HG03571 (cell line): Measurements from ENCODE around the gene WNT3.
"Not testable (repeated sequence)": the region's sequence is repeated elsewhere in the genome, so short reads cannot be mapped to it uniquely, and the experiment has no call there.

Experiments used
- ATAC-seq: cut with Tn5 transposase; IDR thresholded peaks from one replicate; pipeline ENCODE4 v1.9.1; 2021; ENCODE audit not compliant: unreplicated experiment

Gene WNT3, protein sequence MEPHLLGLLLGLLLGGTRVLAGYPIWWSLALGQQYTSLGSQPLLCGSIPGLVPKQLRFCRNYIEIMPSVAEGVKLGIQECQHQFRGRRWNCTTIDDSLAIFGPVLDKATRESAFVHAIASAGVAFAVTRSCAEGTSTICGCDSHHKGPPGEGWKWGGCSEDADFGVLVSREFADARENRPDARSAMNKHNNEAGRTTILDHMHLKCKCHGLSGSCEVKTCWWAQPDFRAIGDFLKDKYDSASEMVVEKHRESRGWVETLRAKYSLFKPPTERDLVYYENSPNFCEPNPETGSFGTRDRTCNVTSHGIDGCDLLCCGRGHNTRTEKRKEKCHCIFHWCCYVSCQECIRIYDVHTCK

DNA sequence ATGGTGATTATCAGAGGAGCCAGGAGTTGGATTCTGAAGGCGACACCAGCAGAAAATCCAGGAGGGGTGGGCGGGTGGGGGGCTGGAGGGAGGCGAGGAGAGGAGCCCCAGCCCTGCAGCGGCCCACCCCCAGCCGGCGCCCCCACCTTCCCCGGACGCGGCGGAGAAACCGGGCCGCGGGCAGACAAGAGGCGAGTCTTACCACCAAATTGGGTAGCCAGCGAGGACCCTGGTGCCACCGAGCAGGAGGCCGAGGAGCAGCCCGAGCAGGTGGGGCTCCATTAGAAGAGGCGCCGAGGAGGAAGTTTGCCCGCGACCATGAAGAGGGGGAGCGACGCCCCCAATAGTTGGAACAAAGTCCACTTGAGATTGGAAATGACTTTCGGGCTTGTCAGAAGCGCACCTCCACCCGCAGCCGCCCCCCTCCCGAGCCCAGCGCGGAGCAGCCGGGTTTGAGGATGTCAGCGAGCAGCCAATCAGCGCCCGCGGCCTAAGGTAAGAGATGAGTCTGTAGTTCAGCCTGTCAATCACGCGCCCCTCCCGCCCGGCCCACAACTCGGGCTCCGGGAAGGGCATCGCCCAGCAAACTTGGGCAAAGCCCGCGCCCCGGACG, at the start of gene WNT3:
WNT3 (minus strand) TSS at position 377 of the 613 bp plus-strand sequence; CDS start at position 282, 95 bp downstream.
- ATAC-seq: no peak

DNA sequence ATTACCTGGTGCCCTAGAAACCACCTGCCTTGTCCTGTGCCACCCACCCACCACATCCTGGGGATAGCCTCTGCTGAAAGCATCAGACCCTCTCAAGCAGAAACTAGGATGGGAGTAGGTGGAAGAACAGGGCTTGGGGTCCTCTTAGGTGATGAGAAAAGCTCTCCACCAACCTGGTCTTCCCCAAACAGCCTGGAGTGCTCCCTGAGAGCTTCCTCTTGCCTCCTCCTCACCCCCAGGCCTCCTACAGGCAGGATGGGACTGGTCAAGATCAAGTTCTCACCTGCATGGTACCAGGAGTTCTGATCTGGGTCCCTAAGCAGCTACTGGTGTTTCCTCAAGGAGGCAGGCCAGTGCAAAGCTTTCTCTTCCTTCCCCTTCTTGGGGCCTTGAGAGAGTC, 48.3 kb upstream of the WNT3 start:
- no peak for ATAC-seq

DNA sequence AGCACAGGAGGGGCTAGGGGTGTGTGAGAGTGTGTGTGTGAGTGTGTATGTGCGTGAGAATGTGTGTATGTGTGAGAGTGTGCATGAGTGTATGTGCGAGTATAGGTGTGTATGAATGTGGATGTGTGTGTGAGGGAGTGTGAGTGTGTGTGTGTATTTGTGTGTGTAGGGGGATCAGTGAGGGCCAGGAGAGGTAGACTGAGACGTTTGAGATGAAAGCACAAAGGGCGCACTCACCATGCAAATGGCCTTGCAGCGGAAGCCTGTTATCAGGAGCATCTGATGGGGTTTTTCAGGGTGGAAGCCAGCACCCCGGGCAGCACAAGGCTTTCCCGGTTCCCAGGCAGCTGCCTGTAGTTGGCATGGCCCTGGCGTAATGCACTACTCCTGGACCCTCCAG, 47.8 kb upstream of the WNT3 start:
- no peak for ATAC-seq

DNA sequence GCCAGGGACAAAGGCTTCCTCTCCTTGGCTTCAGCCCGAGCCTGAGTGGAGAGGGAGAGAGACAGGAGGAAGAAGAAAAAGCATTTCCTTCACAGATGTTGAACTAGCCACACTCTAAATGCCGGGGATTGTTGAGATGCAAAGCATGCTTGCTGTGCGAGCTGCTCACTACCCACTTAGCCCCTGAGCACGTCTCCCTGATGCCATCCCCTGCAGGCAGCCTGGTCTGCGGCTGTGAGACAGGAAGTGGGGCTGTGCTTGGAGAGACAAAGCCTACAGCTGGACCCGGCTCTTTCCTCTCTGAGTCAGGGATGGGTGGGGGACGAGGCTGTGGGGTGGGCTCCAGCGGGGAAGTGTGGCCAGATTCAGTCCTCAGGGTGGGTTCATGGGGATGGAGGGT, 46.6 kb upstream of the WNT3 start:
- no peak for ATAC-seq

DNA sequence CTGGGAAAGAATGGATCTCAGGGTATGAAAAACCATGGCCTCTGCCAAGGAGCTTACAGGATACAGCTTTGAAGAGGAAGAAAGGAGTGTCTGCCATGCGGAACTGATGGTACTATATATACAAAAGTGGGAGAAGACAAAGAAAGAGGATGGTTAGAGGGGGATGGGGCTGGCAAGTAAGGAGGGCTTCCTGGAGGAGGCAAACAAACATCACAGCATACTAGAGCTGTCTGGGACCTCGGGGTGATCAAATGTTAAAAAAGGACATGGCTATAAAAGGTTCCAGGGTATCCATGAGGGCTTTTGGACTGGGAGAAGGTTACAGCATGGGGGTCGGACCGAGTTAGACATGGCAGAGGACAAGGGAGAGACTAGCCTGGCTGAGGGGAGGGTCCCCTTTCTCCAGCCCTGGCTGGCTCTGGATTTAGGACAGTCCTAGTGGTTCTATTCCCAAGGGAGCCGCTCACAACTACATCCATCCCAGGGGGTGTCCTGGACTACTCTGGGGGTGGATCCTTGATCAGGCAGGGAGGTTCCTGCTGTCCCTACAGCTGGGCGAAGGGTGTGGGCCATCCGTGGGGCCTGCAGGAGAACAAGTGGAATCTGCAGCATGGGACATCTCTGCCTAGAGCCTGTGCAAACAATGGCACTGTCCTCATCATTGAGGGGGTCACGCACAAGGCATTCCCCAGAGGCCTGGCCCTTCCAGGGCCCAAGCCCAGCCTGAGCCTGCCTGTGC, 45.1 kb upstream of the WNT3 start:
- ATAC-seq: no peak

DNA sequence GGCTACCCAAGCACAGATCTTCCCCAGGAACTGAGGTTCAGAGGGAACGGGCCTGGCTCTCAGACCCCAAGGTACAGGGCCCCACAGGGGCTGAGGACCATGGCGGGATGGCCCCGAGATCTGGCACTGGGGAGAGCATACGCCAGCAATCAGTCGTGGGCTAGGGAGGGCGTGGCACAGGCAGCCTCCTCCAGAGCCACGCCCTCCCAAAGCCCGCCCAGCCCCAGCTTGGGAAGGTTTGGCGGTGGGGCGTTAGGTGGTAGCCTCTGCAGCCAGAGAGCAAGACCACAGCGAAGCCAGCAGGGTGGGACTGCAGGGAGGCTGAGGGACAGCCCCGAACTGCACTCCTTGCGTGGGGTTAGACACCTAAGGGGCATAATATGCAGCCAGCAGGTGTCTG, 44.5 kb upstream of the WNT3 start:
- no peak for ATAC-seq

DNA sequence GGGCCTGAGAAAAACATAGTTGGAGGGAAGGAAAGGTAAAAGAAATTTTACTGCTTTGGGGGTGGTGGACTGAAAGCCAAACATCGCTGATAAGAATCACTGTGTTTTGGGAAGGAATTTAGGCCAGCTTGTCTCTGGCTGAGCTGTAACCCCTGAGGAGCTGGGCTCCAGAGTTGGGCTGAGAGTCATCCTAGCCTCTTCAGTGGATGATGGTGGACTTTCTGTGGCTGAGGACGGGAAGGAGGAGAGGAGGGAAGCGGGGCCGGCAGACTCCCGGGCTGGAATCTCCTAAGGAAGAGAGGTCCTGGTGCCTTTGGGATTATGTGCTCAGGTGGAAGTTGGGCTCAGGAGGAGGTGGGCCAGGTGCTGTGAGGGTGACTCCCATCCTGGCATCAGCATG, 41.5 kb upstream of the WNT3 start:
- ATAC-seq: no peak

DNA sequence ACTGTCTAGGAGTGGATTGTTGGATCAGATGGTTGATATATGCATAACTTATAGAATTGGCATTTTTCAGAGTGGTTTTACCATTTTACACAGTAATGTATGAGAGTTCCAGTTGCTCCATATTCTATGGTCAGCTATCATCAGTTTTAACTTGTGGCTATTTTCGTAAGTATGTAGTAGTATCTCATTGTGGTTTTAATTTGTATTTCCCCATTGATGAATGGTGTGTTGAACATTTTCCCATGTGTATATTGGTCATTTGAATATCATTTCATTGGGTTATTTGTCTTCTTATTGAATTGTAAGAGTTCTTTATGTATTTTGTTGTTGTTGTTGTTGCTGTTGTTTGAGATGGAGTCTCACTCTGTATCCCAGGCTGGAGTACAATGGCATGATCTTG, 39.1 kb upstream of the WNT3 start:
- no peak for ATAC-seq

DNA sequence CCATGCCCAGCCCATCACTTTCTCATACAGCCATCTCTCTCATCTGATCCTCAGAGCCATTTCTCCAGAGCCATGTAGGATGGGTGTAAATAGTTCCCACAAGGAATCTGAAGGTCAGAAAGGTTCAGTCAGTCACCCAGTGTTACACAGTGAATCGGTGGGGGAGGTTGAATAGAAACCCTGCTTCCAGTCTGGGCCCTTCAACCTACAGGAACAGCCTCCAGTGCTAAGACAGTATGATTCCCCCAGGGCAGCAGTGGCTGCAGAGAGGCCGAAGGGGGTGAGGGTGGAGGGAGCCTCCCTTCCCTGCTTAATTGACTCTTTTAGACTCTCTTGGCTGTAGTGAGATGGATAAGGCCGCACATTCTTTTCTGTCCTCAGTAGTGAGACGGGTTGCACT, 36.5 kb upstream of the WNT3 start:
- ATAC-seq: no peak

DNA sequence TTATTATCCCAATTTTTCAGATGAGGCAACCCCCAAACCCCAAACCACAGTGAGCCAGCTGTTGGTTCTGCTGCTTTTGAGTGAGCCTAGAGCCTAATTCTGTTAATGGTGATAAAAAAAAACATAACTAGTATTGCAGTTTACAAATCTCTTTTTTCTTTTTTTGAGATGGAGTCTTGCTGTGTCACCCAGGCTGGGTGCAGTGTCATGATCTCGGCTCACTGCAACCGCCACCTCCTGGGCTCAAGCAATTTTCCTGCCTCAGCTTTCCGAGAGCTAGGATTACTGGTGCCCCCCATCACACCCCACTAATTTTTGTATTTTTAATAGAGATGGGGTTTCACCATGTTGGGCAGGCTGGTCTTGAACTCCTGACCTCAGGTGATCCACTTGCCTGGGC, 36.0 kb upstream of the WNT3 start:
- ATAC-seq: no peak

DNA sequence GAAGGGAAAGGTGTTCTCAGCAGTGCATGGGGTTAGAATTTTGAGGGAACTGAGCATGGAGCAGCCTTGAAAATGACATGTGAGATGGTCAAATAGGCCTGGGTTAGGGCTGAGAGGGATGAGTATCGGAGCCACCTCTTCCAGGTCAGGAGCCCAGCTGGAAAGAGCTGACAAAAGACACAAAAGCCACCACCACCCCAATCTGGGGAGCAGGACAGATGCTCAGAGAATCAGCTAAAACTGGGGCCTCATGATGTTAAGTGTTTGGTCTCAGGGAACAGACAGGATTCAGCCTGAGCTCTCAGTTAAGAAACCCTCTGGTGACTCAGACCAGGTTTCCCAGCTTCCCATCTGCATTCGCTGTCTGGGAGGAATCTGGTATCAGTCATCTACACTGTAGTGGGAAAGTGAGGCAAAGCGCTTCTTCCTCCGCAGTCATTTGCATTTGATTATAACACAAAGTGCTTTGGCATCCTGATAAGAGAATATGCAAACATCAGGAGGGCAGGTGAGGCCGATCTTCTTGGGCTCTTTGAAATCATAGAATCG, 35.5 kb upstream of the WNT3 start:
- ATAC-seq: no peak

DNA sequence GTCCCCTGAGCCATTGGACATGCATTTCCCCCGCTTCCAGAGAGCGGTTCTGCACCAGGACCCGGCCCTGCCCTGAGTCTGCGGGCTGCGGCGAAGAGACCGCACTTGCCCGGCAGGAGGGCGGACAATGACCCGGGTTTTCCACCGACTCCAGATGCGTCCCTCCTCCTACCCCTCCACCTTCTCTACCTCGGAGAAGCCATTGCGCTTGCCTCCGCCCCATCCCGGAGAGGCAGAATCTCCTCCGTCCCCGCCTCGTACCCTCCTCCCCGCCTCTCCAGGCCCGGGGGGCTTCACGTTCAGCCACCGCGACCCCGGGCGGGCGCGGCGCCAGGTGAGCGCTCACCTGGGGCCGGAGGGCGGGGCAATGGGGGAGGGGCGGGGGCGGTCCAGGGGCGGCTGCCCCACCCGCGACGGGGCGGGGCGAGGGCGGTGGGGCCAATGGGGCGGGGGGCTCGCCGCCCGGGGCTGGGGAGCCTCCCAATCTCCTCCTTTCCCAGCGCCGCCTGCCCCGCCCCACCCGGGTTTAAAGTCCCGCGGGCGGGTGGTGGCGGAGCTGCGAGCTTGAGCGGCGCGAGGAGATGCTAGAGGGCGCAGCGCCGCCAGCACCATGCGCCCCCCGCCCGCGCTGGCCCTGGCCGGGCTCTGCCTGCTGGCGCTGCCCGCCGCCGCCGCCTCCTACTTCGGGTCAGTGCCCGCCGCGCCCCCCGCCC, 32.7 kb upstream of the WNT3 start, which contains the start of gene WNT9B:
WNT9B (plus strand) TSS at position 555 of the 713 bp plus-strand sequence; CDS start at position 611, 56 bp downstream.
- no peak for ATAC-seq

DNA sequence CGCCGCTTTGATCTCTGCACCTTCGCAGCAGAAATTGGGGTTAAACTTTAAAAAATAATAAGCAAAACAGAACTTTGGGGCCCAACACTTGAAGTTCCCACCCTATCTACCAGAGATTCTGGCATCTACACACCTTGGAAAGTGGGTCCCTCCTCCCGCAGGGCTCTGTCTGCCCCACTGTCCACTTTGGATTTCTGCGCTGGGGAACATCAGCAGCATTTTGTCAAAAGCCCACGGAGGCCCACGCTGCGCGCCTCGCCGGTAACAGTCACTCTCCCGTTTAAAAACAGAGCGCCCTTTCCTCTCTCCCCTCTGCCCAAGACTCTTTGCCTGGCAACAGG, 32.2 kb upstream of the WNT3 start:
- ATAC-seq: no peak

DNA sequence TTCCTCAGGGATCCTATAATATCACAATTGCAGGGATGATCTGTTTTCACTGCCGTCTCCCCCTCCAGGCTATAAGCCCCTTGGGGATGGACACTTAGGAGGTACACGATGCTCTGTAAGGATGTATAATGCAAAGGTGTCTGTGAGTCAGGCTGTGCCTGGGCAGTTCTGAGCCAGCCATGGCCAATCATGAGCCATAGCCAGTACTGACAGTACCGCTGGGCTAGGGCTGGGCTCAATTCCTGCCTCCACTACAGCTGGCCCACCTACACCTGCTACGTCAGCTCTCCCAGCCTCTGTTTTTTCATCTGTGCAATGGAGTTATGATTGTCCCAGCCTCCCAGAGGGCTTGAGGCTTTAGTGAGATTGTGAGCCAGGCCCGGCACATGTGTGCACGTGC, 30.0 kb upstream of the WNT3 start:
- no peak for ATAC-seq

DNA sequence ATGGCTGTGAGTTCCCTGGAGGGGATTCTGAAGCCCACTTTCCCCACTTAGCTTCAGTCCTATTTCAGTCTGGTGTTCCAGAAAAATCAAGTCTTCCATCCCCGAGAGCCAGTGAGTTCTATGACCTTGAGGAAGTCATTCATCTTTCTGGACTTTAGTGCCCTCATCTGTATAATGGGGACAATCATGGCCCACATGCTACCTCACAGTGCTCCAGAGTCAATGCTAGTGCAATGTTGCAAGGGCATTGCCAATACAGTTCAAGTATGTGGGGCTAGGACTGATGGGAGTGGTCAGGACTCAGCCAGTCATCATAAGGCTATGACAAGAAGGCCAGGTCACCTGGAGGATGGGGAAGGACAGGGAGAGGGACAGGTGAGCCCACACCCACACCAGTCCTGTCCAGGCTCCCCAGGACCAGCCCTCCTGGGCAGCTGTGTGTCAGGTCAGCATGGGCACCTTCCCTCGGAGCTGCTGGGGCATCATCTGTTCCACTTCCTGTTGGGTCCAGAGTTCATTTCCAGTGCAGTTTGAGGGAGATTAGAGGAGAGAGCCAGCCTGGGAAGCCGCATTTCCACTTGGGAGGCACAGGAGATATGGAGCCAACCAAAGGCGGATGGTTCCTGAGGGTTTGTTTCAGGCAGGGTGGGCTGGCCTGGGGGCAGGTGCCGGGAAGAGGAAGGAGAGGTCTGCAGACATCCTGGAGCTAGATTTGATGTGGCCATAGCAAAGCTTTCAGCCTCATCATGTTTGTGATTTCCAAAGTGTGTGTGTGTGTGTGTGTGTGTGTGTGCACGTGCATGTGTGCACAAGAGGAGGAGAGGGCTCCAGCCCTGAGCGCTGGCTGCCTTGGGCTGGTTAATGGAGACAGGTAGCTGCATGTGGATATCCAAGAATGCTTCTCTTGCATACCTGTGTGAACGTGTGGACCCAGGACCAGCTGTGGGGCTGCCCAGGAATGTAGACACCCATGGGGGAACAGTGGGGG, 29.0 kb upstream of the WNT3 start:
- ATAC-seq: no peak

DNA sequence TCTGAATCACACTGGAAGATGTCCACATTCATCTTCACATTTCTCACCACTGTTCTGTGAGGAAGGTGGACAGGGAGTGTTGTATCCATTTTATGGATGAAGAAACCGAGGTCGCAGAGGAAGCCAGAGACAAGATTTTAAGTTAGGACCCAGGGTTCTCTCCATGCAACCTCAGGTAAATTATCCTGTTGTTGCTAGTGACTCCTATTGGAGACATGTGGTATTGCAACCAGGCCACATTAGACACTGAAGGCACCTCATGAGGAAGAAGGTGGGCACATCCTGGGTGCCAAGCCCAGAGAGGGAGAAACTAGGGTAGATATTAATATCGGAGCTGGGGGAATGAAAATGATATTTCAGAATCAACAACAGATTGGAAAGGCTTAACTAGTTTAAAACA, 24.3 kb upstream of the WNT3 start:
- no peak for ATAC-seq

DNA sequence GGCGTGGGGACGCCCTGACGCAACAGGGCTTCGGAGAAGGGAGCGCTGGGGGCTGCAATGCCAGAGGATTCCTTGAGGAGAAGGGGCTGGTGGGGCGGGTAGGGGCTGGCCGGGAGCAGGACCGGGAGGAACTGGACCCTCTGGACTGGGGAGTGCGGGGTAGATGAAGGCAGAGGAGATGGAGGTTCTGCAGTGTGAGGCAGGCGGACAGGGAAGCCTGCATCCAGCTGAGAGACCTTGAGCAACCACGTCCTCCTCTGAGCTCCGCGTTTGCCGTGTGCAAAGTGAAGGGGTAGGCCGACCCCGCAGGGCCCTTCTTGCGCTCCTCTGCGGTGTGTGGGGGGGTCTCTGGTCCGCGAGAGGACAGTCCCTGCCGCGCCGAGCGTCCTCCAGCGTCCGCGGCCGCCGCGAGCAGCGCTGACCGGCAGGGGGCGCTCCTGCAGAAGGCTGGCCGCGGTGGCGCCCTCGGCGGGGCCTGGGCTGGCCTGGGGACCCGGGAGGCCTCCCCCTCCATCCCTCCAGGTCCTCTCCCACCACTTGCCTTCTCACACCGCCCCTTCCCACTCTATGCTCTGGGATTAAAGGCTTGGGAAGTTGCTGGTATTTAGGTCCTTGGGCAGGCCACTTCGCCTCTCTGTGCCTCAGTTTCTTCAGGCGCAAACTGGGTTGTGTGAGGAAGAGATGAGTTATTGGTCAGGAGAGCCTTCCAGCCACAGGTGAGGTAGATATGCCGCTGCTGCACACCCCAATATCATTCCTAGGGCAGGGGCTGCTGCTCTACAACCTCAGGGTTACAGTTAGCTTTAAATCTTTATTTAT, 23.3 kb upstream of the WNT3 start:
- no peak for ATAC-seq

DNA sequence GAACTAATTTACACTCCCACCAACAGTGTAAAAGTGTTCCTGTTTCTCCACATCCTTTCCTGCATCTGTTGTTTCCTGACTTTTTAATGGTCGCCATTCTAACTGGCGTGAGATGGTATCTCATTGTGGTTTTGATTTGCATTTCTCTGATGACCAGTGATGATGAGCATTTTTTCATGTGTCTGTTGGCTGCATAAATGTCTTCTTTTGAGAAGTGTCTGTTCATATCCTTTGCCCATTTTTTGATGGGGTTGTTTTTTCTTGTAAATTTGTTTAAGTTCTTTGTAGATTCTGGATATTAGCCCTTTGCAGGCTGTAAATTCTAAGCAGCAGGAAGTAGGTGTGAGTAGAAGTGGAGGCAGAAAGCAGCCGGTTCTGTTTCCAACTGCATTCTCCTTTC, 22.1 kb upstream of the WNT3 start:
- ATAC-seq: not testable (repeated sequence)

DNA sequence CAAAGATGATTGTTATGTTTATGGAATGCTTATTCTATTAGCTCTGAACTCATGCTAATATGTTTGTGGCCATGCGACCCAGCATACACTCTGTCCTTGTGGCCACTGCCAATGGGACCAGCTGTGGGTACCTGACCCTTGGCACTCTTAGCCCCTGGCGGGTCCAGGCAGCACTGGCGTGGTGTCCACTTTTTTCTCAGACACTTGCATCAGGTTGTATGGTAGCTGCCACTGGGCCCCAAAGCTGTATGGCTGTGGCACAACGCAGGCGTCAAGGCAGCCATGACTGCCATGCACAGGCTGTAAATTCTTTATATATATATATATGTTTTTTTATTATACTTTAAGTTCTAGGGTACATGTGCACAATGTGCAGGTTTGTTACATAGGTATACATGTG, 20.7 kb upstream of the WNT3 start:
- no peak for ATAC-seq
